Panc1 (cell line): ENCODE data around the gene SLC9A4. TPM values are rescaled to one million over a fixed set of nuclear protein-coding genes. Genes with fewer than 3 reads are reported as not detected.

Experiments used
- ATAC-seq: fragments of 200-7000 bp; cut with Tn5 transposase; 2 replicates; pipeline ENCODE4 v1.9.1; 2020; ENCODE audit warnings: mild to moderate bottlenecking, moderate library complexity
- BruUV-seq: library from RNA; stranded (reverse); fragments of 400-500 nt; replicated peaks from 2 replicates; lab custom pipeline; 2021; lab: Mats Ljungman, UMichigan
- CTCF ChIA-PET: fragments of 300-600 bp; sonication (Branson Sonifier 250); formaldehyde crosslinking; loops from one replicate; lab custom pipeline; 2022; ENCODE audit warnings: antibody characterized with exemption; lab: Charles Lee
- POLR2A ChIA-PET: fragments of 300-600 bp; sonication (Branson Sonifier 250); formaldehyde crosslinking; loops from one replicate; lab custom pipeline; 2022; ENCODE audit warnings: antibody characterized with exemption; lab: Charles Lee
- DNase-seq: peaks from one replicate; pipeline ENCODE4 v3.0.0-alpha.2; 2010; ENCODE audit warnings: low read depth, low spot score
- H3K27ac ChIP-seq: 2 replicates; pipeline ENCODE4 v1.5.1; 2011; ENCODE audit warnings: mild to moderate bottlenecking, low read length, inconsistent platforms
- H3K27me3 ChIP-seq: fragments of 200-500 bp; sonication (Bioruptor generic); 2 replicates; pipeline ENCODE4 v1.6.0; 2014; ENCODE audit warnings: low read length, inconsistent platforms; ENCODE audit not compliant: control insufficient read depth, insufficient read depth
- H3K36me3 ChIP-seq: fragments of 200-500 bp; sonication (Bioruptor generic); 2 replicates; pipeline ENCODE4 v1.5.1; 2014; ENCODE audit warnings: inconsistent platforms, mild to moderate bottlenecking, low read length, moderate library complexity; ENCODE audit not compliant: control insufficient read depth, insufficient read depth
- H3K4me1 ChIP-seq: 2 replicates; pipeline ENCODE4 v1.5.1; 2011; ENCODE audit warnings: inconsistent platforms, mild to moderate bottlenecking, low read length, moderate library complexity; ENCODE audit not compliant: control insufficient read depth, insufficient read depth
- H3K4me3 ChIP-seq, 2 experiments: 2 replicates each; pipeline ENCODE4 v1.5.1; 2011 to 2012; ENCODE audit warnings: low read depth in 2 of 2, low read length in 2 of 2, mild to moderate bottlenecking in 2 of 2, inconsistent platforms in 1 of 2, moderate library complexity in 1 of 2
- H3K9me3 ChIP-seq: fragments of 200-500 bp; sonication (Bioruptor generic); 2 replicates; pipeline ENCODE4 v1.5.1; 2014; ENCODE audit warnings: low read depth, mild to moderate bottlenecking, inconsistent platforms, low read length, moderate library complexity; ENCODE audit not compliant: control insufficient read depth, insufficient read depth
- CTCF ChIP-seq: fragments of 450-650 bp; IDR thresholded peaks from 2 replicates; pipeline ENCODE4 v1.5.1; 2017; ENCODE audit warnings: mild to moderate bottlenecking
- POLR2AphosphoS5 ChIP-seq: IDR thresholded peaks from 2 replicates; pipeline ENCODE4 v1.6.1; 2012; ENCODE audit warnings: mild to moderate bottlenecking, low read depth, low read length, moderate library complexity
- REST ChIP-seq, 2 experiments: IDR thresholded peaks; 2 replicates each; pipeline ENCODE4 v1.6.1; 2011 to 2012; ENCODE audit warnings: low read depth in 2 of 2, control low read depth in 1 of 2, low read length in 1 of 2, mild to moderate bottlenecking in 1 of 2, moderate library complexity in 1 of 2; ENCODE audit not compliant: insufficient read depth in 1 of 2
- SIN3A ChIP-seq: IDR thresholded peaks from 2 replicates; pipeline ENCODE4 v1.6.1; 2012; ENCODE audit warnings: low read depth, mild to moderate bottlenecking, low read length, moderate library complexity, borderline replicate concordance; ENCODE audit not compliant: insufficient read depth
- TCF7L2 ChIP-seq: IDR thresholded peaks from 2 replicates; pipeline ENCODE4 v1.6.1; 2011; ENCODE audit warnings: mild to moderate bottlenecking, low read depth, low read length, inconsistent platforms
- in situ Hi-C: cut with HindIII; loops from 2 replicates; pipeline ENCODE4 v1.10.0; 2016; ENCODE audit warnings: low sequenced_read_pairs, low pct_unique_long_range_greater_than_20kb
- intact Hi-C: fragments of 100-400 bp; cut with micrococcal nuclease; formaldehyde crosslinking; loops from one replicate; pipeline ENCODE4 v1.10.0; 2022; ENCODE audit not compliant: unreplicated experiment
- total RNA-seq: library from RNA; stranded (reverse); gene quantifications from one replicate; pipeline ENCODE4 v1.2.1, GENCODE V29; 2021; ENCODE audit not compliant: unreplicated experiment

The SLC9A4 gene
- total RNA-seq, 1 experiment from 2014 or later: not detected

GRCh38 chr2:102453501-102453900, 19.5 kb upstream of the SLC9A4 start:
- TF ChIP-seq POLR2AphosphoS5: no peak
- TF ChIP-seq SIN3A: no peak
- no peak for TF ChIP-seq TCF7L2
- no peak for TF ChIP-seq CTCF
- no peak for TF ChIP-seq REST (IDR thresholded peaks at IDR 0.05; ENCODE audit: insufficient read depth in 1 of 2, low read depth in 2 of 2, low read length in 1 of 2)
- ATAC-seq (no peak), DNase-seq (no peak)
- no peaks in the 10 kb centered on the region for H3K4me1 ChIP-seq
- no peak overlapping the region for H3K27ac ChIP-seq
- in situ Hi-C loops: no loop called here
- POLR2A ChIA-PET: no interaction called here
- CTCF ChIA-PET: no interaction called here
- no peaks in the 10 kb centered on the region for H3K9me3 ChIP-seq
- intact Hi-C loops: no loop called here
- no peaks in the 10 kb centered on the region for H3K36me3 ChIP-seq
- H3K27me3 ChIP-seq: peaks cover 2% of the 10 kb centered on the region; the same call in 1 of the 2 replicates
- no TSS peak for BruUV-seq
- no peak overlapping the region for H3K4me3 ChIP-seq

GRCh38 chr2:102455061-102455670, 17.9 kb upstream of the SLC9A4 start:
- no peak for DNase-seq
- no peak for TF ChIP-seq CTCF
- no peak for TF ChIP-seq POLR2AphosphoS5
- TF ChIP-seq REST (IDR thresholded peaks at IDR 0.05; ENCODE audit: insufficient read depth in 1 of 2, low read depth in 2 of 2, low read length in 1 of 2): no peak
- TF ChIP-seq SIN3A: no peak
- no peak for TF ChIP-seq TCF7L2
- Histone ChIP-seq H3K4me1 (no peaks in the 10 kb centered on the region), H3K4me3 (no peak overlapping the region), H3K27me3 (peaks cover 2% of the 10 kb centered on the region; the same call in 1 of the 2 replicates), H3K27ac (no peak overlapping the region), H3K36me3 (no peaks in the 10 kb centered on the region), H3K9me3 (no peaks in the 10 kb centered on the region)
- POLR2A ChIA-PET: no interaction called here
- BruUV-seq: no TSS peak
- CTCF ChIA-PET: no interaction called here
- in situ Hi-C loops: no loop called here
- no peak for ATAC-seq
- intact Hi-C loops: no loop called here
